ENCODE results near the gene HSD17B3.
"Not testable (repeated sequence)": the region's sequence is repeated elsewhere in the genome, so short reads cannot be mapped to it uniquely, and the experiment has no call there.

HSD17B3 gene

GRCh38 chr9:96306958-96307357 is 5.0 kb upstream of the HSD17B3 start:
- DNase-seq (ENCODE audit: low read depth) = not testable (repeated sequence)

DNA sequence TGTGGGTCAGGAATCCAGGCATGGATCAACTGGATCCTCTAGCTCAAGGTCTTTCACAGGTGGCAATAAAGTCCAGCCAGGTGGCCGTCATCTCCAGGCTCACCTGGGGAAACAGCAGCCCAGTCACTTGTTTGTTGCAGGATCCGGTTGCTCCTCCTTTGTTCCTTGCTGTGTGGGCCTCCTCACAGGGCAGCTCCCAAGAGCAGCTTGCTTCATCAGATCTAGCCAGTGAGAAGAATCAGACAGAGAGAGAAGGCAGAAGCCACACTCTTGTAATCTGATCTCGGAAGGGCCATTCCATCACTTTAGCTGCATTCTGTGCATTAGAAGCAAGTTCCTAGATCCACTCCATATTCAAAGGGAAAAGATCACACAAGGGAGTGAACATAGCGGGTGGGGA is 3.2 kb upstream of the HSD17B3 start:
- DNase-seq (ENCODE audit: low read depth) = no peak

- no peak for DNase-seq (ENCODE audit: low read depth)
Measured at GRCh38 chr9:96304230-96304629, 2.3 kb upstream of the HSD17B3 start.

- DNase-seq (ENCODE audit: low read depth) = no peak
Measured at GRCh38 chr9:96299823-96300222, 2.2 kb downstream of the HSD17B3 start.

GRCh38 chr9:96294159-96294545 is 7.8 kb downstream of the HSD17B3 start:
- DNase-seq (ENCODE audit: low read depth) = no peak

DNA sequence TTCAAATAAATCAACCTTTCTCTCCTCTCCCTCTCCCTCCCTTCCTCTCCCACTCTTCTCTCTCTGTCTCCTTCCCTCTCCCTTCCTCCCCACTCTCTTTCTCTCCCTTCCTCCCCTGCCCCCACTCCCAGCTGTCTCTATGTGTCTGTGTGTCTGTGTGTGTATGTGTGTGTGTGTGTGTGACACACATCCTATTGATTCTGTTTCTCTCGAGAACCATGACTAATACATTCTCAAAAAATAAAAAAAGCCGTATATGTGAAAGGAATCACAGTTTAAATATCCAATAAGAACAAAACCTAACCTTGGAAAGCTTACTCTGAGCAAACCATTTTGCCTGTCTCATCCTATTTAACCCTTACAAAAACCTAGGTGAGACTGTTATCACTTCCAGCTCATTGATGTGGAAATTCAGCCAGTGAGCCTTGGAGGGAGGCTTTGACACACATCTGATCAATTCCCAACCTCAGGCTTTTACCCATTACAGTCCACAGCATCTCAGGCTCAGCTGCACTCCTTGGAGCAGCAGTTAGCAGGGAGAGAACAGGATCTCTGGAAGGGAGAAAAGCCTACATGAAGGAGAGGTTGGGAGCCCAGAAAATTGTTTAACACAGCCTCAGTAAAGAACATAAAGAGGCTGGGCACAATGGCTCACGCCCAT is 8.3 kb downstream of the HSD17B3 start:
- no peak for DNase-seq (ENCODE audit: low read depth)

- DNase-seq (ENCODE audit: low read depth) = no peak
Measured at GRCh38 chr9:96289392-96289791, 12.6 kb downstream of the HSD17B3 start.

DNA sequence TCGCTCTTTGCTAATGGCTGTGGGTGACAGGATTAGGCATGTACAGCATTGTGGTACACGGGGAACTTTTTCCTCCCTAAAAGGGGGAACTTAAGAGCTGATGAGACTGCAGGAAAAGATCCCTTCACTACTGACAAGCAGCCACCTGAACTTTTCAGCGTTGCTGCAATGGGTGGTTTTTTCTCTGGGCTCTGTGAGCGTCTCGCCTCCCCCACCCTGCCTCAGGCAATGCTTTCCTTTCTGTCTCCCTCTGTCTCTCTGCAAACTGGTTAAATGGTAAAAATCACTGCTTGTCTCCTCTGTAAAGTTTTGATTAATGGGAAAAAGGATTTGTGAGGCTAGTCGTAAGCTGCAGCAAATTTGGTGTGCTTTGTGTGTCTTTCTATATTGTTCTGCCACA is 20.3 kb downstream of the HSD17B3 start:
- no peak for DNase-seq (ENCODE audit: low read depth)

DNA sequence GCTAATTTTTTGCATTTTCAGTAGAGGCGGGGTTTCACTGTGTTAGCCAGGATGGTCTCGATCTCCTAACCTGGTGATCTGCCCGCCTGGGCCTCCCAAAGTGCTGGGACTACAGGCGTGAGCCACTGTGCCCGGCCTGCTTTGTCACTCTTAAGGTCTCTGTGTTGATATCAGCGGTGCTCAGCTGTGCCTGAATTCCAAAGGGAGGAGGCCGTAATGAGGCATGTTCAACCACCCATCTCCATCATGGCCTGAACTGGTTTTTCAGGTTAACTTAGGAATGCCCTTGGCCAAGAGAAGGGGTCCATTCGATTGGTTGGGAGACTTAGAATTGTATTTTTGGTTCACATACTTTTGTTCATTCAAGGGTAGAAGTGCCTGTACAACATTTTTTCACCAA is 22.0 kb downstream of the HSD17B3 start:
- DNase-seq (ENCODE audit: low read depth) = no peak

DNA sequence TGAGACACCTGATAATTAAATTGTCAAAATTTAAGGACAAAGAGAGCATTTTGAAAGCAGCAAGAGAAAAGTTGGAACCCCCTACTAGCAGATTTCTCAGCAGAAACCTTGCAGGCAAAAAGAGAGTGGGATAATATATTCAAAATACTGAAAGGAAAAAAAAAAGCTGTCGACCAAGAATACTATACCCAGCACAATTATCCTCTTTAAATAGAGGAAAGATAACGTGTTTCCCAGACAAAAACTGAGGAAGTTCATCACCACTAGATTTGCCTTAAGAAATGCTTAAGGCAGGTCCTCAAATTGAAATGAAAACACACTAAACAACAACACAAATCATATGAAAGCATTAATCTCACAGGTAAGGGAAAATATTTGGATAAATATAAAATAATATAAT is 27.0 kb downstream of the HSD17B3 start:
- no peak for DNase-seq (ENCODE audit: low read depth)

GRCh38 chr9:96270236-96270744 is 31.7 kb downstream of the HSD17B3 start:
- DNase-seq (ENCODE audit: low read depth) = no peak

DNA sequence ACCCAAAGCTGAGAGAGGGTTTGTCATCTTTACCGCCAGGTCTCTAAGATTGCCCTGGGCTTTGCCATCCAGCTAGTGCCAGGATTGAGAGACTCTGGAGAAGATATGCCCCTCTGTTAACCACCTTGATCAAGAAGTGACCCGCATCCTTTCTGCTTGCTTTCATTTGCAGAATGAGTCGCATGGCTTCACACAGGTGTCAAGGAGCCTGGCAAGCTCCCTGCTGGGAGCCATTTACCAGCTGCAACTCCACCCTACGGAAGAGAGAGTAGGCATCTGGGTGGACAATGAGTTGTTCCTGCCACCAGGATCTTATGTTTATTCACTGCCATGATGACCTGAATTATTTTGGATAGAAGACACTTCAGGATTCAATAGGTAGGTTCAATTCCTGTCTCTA is 43.0 kb downstream of the HSD17B3 start:
- no peak for DNase-seq (ENCODE audit: low read depth)

- DNase-seq (ENCODE audit: low read depth) = no peak
Measured at GRCh38 chr9:96256800-96257199, 45.2 kb downstream of the HSD17B3 start.

DNA sequence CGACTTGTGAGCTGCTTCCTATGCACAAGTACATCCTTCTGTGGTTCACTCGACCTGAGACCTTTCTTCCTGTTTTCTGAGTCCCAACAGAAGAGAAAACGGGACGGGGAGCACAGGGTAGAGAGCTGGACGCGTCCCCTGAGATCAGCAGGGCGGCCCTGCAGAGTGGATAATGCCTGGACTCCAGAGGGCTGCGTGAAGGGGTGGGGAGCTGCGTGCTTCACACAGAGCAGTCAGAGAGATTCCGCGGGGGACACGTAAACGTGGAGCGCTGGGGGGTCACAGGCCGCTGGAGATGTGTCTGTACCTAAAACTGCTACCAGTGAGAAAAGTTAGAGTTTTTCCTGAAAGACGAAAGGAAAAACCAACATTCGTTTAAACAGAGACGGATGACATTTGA is 46.3 kb downstream of the HSD17B3 start:
- DNase-seq (ENCODE audit: low read depth) = no peak

- DNase-seq (ENCODE audit: low read depth) = no peak
Measured at GRCh38 chr9:96253059-96253696, 48.8 kb downstream of the HSD17B3 start.

- DNase-seq (ENCODE audit: low read depth) = no peak
Measured at GRCh38 chr9:96251451-96251850, 50.5 kb downstream of the HSD17B3 start.

GRCh38 chr9:96249746-96250145 is 52.2 kb downstream of the HSD17B3 start:
- no peak for DNase-seq (ENCODE audit: low read depth)

DNA sequence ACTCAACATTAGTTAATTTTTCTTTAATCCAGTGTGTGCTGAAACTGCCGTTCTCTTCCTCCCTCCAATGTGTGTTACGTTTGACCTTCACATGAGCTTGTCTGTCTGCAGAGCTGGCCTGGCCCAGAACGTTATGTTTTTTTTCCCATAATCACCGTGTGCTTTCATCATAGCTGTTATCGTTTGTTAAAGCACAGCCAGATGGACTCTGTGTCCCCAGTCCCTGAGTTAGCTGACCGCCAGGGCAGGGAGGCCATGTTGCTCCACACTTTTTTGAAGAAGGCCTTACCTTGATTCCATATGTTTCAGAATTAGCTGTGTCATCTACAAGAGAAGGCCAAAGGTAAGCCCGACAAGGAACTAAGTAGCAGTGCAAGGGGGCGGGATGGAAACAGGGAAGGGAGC is 55.7 kb downstream of the HSD17B3 start:
- no peak for DNase-seq (ENCODE audit: low read depth)

- DNase-seq (ENCODE audit: low read depth) = no peak
Measured at GRCh38 chr9:96245399-96245798, 56.6 kb downstream of the HSD17B3 start.

DNA sequence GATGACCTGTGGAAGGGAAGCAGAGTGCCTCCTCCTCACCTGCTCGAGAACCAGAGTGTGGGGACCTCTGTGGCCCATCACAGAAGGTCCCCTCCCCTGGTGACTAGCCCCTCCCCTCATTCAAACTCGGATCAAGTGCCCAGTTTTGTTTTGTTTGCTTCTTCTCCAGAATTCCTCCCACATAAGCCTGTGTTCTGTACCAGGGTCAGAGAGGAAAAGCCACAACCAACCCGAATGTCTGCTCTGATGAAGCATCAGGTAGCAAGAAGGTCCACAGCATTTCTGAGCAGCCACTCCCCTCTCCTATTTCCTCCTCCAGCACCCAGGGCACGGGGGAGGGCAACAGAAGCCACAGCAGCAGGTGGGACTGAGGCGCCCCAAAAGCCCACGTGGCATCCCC is 58.2 kb downstream of the HSD17B3 start:
- no peak for DNase-seq (ENCODE audit: low read depth)

- no peak for DNase-seq (ENCODE audit: low read depth)
Measured at GRCh38 chr9:96242811-96243210, 59.2 kb downstream of the HSD17B3 start.

GRCh38 chr9:96241391-96241809 is 60.6 kb downstream of the HSD17B3 start:
- peak; percentile 15 for DNase-seq (ENCODE audit: low read depth)

GRCh38 chr9:96236854-96237550 is 65.0 kb downstream of the HSD17B3 start:
- no peak for DNase-seq (ENCODE audit: low read depth)
